GM23338 (cell line): ENCODE measurements around the gene BARX2. TPM values are rescaled to one million over a fixed set of nuclear protein-coding genes. Genes with fewer than 3 reads are reported as not detected.

Experiments
- ATAC-seq: fragments of 200-7000 bp; cut with Tn5 transposase; 3 replicates; pipeline ENCODE4 v1.9.1; 2020
- DNase-seq: peaks from one replicate; pipeline ENCODE4 v3.0.0-alpha.2; 2015; ENCODE audit warnings: low spot score
- H2AFZ ChIP-seq: fragments of 200-600 bp; sonication (generic); 2 replicates; pipeline ENCODE4 v1.8.0; 2016; ENCODE audit warnings: antibody characterized with exemption, mild to moderate bottlenecking, moderate library complexity
- H3F3A ChIP-seq: fragments of 200-600 bp; sonication (generic); replicated peaks from 2 replicates; pipeline ENCODE4 v1.8.0; 2017; ENCODE audit warnings: antibody characterized with exemption, mixed run types, low read depth
- H3K27ac ChIP-seq: fragments of 200-600 bp; sonication (generic); 2 replicates; pipeline ENCODE4 v1.6.1; 2016; ENCODE audit warnings: low read depth
- H3K27me3 ChIP-seq: fragments of 200-600 bp; sonication (generic); 2 replicates; pipeline ENCODE4 v1.8.0; 2016; ENCODE audit warnings: mild to moderate bottlenecking, mixed run types, moderate library complexity; ENCODE audit not compliant: insufficient read depth
- H3K36me3 ChIP-seq: fragments of 200-600 bp; sonication (generic); 2 replicates; pipeline ENCODE4 v1.8.0; 2016; ENCODE audit warnings: mild to moderate bottlenecking; ENCODE audit not compliant: insufficient read depth
- H3K4me1 ChIP-seq: fragments of 200-600 bp; sonication (generic); 2 replicates; pipeline ENCODE4 v1.8.0; 2016; ENCODE audit warnings: mild to moderate bottlenecking, moderate library complexity; ENCODE audit not compliant: insufficient read depth
- H3K4me2 ChIP-seq: fragments of 200-600 bp; sonication (generic); 2 replicates; pipeline ENCODE4 v1.7.1; 2017; ENCODE audit warnings: mixed run types
- H3K4me3 ChIP-seq: fragments of 200-600 bp; sonication (generic); 2 replicates; pipeline ENCODE4 v1.6.1; 2016; ENCODE audit warnings: mixed run types
- H3K79me2 ChIP-seq: fragments of 200-600 bp; sonication (generic); replicated peaks from 2 replicates; pipeline ENCODE4 v1.8.0; 2017; ENCODE audit warnings: mild to moderate bottlenecking; ENCODE audit not compliant: insufficient read depth
- H3K9me2 ChIP-seq: fragments of 200-600 bp; sonication (generic); 2 replicates; pipeline ENCODE4 v1.8.0; 2017; ENCODE audit not compliant: insufficient read depth
- H4K20me1 ChIP-seq: fragments of 200-600 bp; sonication (generic); replicated peaks from 2 replicates; pipeline ENCODE4 v1.8.0; 2017; ENCODE audit warnings: mild to moderate bottlenecking; ENCODE audit not compliant: insufficient read depth
- H3K27ac Mint-ChIP-seq: 2 replicates; pipeline ENCODE4 v1.8.0; 2020; ENCODE audit warnings: inconsistent platforms, mild to moderate bottlenecking, moderate library complexity, mixed read lengths
- H3K27me3 Mint-ChIP-seq: 3 replicates; pipeline ENCODE4 v1.8.0; 2022; ENCODE audit warnings: low read depth, mild to moderate bottlenecking, moderate library complexity, mixed read lengths, inconsistent platforms; ENCODE audit not compliant: insufficient read depth, poor library complexity
- H3K36me3 Mint-ChIP-seq: 3 replicates; pipeline ENCODE4 v1.8.0; 2021; ENCODE audit warnings: low read depth, mild to moderate bottlenecking, inconsistent platforms, moderate library complexity, mixed read lengths
- H3K4me1 Mint-ChIP-seq: 3 replicates; pipeline ENCODE4 v1.8.0; 2020; ENCODE audit warnings: mild to moderate bottlenecking, inconsistent platforms, mixed read lengths
- H3K4me3 Mint-ChIP-seq: 3 replicates; pipeline ENCODE4 v1.8.0; 2021; ENCODE audit warnings: moderate library complexity, mild to moderate bottlenecking, inconsistent platforms, mixed read lengths
- H3K9me3 Mint-ChIP-seq: 3 replicates; pipeline ENCODE4 v1.8.0; 2020; ENCODE audit warnings: moderate library complexity, mild to moderate bottlenecking, inconsistent platforms, mixed read lengths
- CREB1 ChIP-seq: fragments of 250-450 bp; sonication (Bioruptor Pico); IDR thresholded peaks from 2 replicates; pipeline ENCODE4 v1.5.0; 2020; ENCODE audit warnings: low read depth, mild to moderate bottlenecking, moderate library complexity
- EZH2 ChIP-seq: fragments of 200-600 bp; sonication (generic); IDR thresholded peaks from one replicate; pipeline ENCODE4 v1.8.0; 2017; ENCODE audit warnings: antibody characterized with exemption, mild to moderate bottlenecking, low read depth; ENCODE audit not compliant: unreplicated experiment
- EZH2phosphoT487 ChIP-seq: fragments of 200-600 bp; sonication (generic); IDR thresholded peaks from one replicate; pipeline ENCODE4 v1.8.1; 2018; ENCODE audit warnings: antibody characterized with exemption; ENCODE audit not compliant: unreplicated experiment
- JUNB ChIP-seq: IDR thresholded peaks from one replicate; pipeline ENCODE4 v1.6.1; 2016; ENCODE audit warnings: antibody characterized with exemption; ENCODE audit not compliant: unreplicated experiment
- NANOG ChIP-seq: IDR thresholded peaks from 2 replicates; pipeline ENCODE4 v1.6.1; 2016; ENCODE audit warnings: antibody characterized with exemption, borderline replicate concordance
- POLR2AphosphoS5 ChIP-seq: IDR thresholded peaks from 2 replicates; pipeline ENCODE4 v1.6.1; 2016; ENCODE audit warnings: antibody characterized with exemption, low read depth
- STAT1 ChIP-seq: IDR thresholded peaks from one replicate; pipeline ENCODE4 v1.6.1; 2016; ENCODE audit warnings: antibody characterized with exemption; ENCODE audit not compliant: unreplicated experiment
- ZNF114 ChIP-seq: fragments of 250-450 bp; sonication (Bioruptor Pico); IDR thresholded peaks from 2 replicates; pipeline ENCODE4 v1.5.0; 2020; ENCODE audit warnings: mild to moderate bottlenecking, moderate library complexity
- ZNF331 ChIP-seq: fragments of 250-450 bp; sonication (Bioruptor Pico); IDR thresholded peaks from 2 replicates; pipeline ENCODE4 v1.5.0; 2020; ENCODE audit warnings: low read depth, mild to moderate bottlenecking, moderate library complexity
- polyA plus RNA-seq: library from polyadenylated mRNA; unstranded; fragments of >200 nt; fragmentation: Nextera tagmentation; extraction: Ambion mirVana; gene quantifications from 2 replicates; pipeline ENCODE4 v1.2.1, GENCODE V29; 2016
- total RNA-seq: library from RNA; depleted of rRNA; stranded (reverse); fragments of >200 nt; shearing (Covaris generic); gene quantifications from 2 replicates; pipeline ENCODE4 v1.2.3, GENCODE V29; 2014
- TF ChIP-seq, protein P1 (sequence below), 2 experiments: fragments of 200-600 bp in 1 of 2; sonication (generic) in 1 of 2; conservative IDR thresholded peaks; 2 replicates each; pipeline versions ENCODE4 v1.5.1 to v1.6.1; 2016 to 2017; ENCODE audit warnings: antibody characterized with exemption in 2 of 2, low read depth in 2 of 2, mild to moderate bottlenecking in 2 of 2, moderate library complexity in 1 of 2
- TF ChIP-seq, protein P2 (sequence below): IDR thresholded peaks from 2 replicates; pipeline ENCODE4 v1.6.1; 2016; ENCODE audit warnings: antibody characterized with exemption
- TF ChIP-seq, protein P3 (sequence below): fragments of 250-450 bp; sonication (Bioruptor Pico); IDR thresholded peaks from 2 replicates; pipeline ENCODE4 v1.5.0; 2020; ENCODE audit warnings: mild to moderate bottlenecking, moderate library complexity
- TF ChIP-seq, protein P4 (sequence below): IDR thresholded peaks from one replicate; pipeline ENCODE4 v1.6.1; 2018; ENCODE audit warnings: antibody characterized with exemption; ENCODE audit not compliant: unreplicated experiment

Gene BARX2
- total and polyA plus RNA-seq, 2 experiments from 2014 or later: not detected

DNA sequence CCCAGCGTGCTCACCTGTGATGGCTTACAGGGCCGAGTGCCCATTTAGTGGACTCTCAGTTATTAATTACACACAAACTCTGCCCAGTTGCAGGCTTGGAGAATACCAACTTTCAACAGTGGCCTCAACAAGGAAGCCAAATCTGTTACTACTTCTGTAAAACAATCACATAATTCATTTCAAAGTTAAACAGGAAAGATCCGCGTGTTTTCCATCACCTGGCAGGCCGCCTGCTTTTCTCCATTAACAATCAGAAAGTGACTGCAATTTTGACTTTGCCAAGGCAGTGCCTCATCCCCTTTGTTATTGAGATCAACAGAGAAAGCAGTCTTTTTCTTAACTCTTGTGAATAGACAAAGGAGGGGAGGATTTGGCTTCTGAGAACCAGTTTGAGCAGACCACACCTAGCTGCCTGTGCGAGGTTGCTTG is 77.7 kb downstream of the BARX2 start:
- H3K27ac Mint-ChIP-seq: no peak overlapping the region
- Histone ChIP-seq H3K36me3 (no peaks in the 10 kb centered on the region), H3K27ac (no peak overlapping the region), H3K27me3 (no peaks in the 10 kb centered on the region), H2AFZ (peak overlapping the region; percentile 0; the same call in 1 of the 2 replicates), H3F3A (no peaks in the 10 kb centered on the region), H3K4me1 (peaks cover 8% of the 10 kb centered on the region), H3K4me3 (no peak overlapping the region), H3K9me2 (0 out of 2 replicates have a peak, but pooled peaks cover 9% of the 10 kb centered on the region), H3K79me2 (no peaks in the 10 kb centered on the region), H4K20me1 (no peaks in the 10 kb centered on the region), H3K4me2 (0 out of 2 replicates have a peak overlapping the region, but pooled peaks have one; percentile 42)
- H3K36me3 Mint-ChIP-seq: no peaks in the 10 kb centered on the region
- H3K9me3 Mint-ChIP-seq: peaks cover 4% of the 10 kb centered on the region; the same call in 1 of the 3 replicates
- ATAC-seq: peak; percentile 89
- peaks cover 4% of the 10 kb centered on the region for H3K27me3 Mint-ChIP-seq
- peaks cover 32% of the 10 kb centered on the region for H3K4me1 Mint-ChIP-seq
- no peak overlapping the region for H3K4me3 Mint-ChIP-seq
- TF ChIP-seq NANOG: no peak
- TF ChIP-seq ZNF114: no peak
- TF ChIP-seq, protein P1, sequence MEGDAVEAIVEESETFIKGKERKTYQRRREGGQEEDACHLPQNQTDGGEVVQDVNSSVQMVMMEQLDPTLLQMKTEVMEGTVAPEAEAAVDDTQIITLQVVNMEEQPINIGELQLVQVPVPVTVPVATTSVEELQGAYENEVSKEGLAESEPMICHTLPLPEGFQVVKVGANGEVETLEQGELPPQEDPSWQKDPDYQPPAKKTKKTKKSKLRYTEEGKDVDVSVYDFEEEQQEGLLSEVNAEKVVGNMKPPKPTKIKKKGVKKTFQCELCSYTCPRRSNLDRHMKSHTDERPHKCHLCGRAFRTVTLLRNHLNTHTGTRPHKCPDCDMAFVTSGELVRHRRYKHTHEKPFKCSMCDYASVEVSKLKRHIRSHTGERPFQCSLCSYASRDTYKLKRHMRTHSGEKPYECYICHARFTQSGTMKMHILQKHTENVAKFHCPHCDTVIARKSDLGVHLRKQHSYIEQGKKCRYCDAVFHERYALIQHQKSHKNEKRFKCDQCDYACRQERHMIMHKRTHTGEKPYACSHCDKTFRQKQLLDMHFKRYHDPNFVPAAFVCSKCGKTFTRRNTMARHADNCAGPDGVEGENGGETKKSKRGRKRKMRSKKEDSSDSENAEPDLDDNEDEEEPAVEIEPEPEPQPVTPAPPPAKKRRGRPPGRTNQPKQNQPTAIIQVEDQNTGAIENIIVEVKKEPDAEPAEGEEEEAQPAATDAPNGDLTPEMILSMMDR (conservative IDR thresholded peaks at IDR 0.05; ENCODE audit: low read depth in 2 of 2): no peak
- TF ChIP-seq POLR2AphosphoS5: no peak
- TF ChIP-seq EZH2phosphoT487: no peak
- no peak for TF ChIP-seq CREB1 (CRISPR knock-in tag)
- no peak for TF ChIP-seq STAT1
- TF ChIP-seq JUNB: no peak
- no peak for TF ChIP-seq EZH2
- TF ChIP-seq, protein P2, sequence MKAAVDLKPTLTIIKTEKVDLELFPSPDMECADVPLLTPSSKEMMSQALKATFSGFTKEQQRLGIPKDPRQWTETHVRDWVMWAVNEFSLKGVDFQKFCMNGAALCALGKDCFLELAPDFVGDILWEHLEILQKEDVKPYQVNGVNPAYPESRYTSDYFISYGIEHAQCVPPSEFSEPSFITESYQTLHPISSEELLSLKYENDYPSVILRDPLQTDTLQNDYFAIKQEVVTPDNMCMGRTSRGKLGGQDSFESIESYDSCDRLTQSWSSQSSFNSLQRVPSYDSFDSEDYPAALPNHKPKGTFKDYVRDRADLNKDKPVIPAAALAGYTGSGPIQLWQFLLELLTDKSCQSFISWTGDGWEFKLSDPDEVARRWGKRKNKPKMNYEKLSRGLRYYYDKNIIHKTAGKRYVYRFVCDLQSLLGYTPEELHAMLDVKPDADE: no peak
- TF ChIP-seq, protein P3, sequence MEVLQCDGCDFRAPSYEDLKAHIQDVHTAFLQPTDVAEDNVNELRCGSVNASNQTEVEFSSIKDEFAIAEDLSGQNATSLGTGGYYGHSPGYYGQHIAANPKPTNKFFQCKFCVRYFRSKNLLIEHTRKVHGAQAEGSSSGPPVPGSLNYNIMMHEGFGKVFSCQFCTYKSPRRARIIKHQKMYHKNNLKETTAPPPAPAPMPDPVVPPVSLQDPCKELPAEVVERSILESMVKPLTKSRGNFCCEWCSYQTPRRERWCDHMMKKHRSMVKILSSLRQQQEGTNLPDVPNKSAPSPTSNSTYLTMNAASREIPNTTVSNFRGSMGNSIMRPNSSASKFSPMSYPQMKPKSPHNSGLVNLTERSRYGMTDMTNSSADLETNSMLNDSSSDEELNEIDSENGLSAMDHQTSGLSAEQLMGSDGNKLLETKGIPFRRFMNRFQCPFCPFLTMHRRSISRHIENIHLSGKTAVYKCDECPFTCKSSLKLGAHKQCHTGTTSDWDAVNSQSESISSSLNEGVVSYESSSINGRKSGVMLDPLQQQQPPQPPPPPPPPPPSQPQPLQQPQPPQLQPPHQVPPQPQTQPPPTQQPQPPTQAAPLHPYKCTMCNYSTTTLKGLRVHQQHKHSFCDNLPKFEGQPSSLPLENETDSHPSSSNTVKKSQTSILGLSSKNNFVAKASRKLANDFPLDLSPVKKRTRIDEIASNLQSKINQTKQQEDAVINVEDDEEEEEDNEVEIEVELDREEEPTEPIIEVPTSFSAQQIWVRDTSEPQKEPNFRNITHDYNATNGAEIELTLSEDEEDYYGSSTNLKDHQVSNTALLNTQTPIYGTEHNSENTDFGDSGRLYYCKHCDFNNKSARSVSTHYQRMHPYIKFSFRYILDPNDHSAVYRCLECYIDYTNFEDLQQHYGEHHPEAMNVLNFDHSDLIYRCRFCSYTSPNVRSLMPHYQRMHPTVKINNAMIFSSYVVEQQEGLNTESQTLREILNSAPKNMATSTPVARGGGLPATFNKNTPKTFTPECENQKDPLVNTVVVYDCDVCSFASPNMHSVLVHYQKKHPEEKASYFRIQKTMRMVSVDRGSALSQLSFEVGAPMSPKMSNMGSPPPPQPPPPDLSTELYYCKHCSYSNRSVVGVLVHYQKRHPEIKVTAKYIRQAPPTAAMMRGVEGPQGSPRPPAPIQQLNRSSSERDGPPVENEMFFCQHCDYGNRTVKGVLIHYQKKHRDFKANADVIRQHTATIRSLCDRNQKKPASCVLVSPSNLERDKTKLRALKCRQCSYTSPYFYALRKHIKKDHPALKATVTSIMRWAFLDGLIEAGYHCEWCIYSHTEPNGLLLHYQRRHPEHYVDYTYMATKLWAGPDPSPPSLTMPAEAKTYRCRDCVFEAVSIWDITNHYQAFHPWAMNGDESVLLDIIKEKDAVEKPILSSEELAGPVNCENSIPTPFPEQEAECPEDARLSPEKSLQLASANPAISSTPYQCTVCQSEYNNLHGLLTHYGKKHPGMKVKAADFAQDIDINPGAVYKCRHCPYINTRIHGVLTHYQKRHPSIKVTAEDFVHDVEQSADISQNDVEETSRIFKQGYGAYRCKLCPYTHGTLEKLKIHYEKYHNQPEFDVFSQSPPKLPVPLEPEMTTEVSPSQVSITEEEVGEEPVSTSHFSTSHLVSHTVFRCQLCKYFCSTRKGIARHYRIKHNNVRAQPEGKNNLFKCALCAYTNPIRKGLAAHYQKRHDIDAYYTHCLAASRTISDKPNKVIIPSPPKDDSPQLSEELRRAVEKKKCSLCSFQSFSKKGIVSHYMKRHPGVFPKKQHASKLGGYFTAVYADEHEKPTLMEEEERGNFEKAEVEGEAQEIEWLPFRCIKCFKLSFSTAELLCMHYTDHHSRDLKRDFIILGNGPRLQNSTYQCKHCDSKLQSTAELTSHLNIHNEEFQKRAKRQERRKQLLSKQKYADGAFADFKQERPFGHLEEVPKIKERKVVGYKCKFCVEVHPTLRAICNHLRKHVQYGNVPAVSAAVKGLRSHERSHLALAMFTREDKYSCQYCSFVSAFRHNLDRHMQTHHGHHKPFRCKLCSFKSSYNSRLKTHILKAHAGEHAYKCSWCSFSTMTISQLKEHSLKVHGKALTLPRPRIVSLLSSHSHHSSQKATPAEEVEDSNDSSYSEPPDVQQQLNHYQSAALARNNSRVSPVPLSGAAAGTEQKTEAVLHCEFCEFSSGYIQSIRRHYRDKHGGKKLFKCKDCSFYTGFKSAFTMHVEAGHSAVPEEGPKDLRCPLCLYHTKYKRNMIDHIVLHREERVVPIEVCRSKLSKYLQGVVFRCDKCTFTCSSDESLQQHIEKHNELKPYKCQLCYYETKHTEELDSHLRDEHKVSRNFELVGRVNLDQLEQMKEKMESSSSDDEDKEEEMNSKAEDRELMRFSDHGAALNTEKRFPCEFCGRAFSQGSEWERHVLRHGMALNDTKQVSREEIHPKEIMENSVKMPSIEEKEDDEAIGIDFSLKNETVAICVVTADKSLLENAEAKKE (CRISPR knock-in tag): no peak
- TF ChIP-seq, protein P4, sequence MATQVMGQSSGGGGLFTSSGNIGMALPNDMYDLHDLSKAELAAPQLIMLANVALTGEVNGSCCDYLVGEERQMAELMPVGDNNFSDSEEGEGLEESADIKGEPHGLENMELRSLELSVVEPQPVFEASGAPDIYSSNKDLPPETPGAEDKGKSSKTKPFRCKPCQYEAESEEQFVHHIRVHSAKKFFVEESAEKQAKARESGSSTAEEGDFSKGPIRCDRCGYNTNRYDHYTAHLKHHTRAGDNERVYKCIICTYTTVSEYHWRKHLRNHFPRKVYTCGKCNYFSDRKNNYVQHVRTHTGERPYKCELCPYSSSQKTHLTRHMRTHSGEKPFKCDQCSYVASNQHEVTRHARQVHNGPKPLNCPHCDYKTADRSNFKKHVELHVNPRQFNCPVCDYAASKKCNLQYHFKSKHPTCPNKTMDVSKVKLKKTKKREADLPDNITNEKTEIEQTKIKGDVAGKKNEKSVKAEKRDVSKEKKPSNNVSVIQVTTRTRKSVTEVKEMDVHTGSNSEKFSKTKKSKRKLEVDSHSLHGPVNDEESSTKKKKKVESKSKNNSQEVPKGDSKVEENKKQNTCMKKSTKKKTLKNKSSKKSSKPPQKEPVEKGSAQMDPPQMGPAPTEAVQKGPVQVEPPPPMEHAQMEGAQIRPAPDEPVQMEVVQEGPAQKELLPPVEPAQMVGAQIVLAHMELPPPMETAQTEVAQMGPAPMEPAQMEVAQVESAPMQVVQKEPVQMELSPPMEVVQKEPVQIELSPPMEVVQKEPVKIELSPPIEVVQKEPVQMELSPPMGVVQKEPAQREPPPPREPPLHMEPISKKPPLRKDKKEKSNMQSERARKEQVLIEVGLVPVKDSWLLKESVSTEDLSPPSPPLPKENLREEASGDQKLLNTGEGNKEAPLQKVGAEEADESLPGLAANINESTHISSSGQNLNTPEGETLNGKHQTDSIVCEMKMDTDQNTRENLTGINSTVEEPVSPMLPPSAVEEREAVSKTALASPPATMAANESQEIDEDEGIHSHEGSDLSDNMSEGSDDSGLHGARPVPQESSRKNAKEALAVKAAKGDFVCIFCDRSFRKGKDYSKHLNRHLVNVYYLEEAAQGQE: no peak
- no peak for TF ChIP-seq ZNF331
- DNase-seq: peak; percentile 58
